OCI-M2 (cell line): ENCODE measurements around the gene NLGN1.

Experiments
- DNase-seq: peaks from one replicate; lab custom pipeline; 2025; ENCODE audit not compliant: unreplicated experiment; lab: John Stamatoyannopoulos, UW

The NLGN1 gene

GRCh38 chr3:174126990-174127758, 729.6 kb downstream of the NLGN1 start:
- DNase-seq: no peak

- no peak for DNase-seq
Observed at GRCh38 chr3:174132006-174132405, 734.5 kb downstream of the NLGN1 start.

- no peak for DNase-seq
Observed at GRCh38 chr3:174132421-174133042, 735.0 kb downstream of the NLGN1 start.

- DNase-seq: no peak
Observed at GRCh38 chr3:174146008-174146407, 748.5 kb downstream of the NLGN1 start.

- DNase-seq: no peak
Observed at GRCh38 chr3:174147798-174148197, 750.3 kb downstream of the NLGN1 start.

GRCh38 chr3:174153871-174154270, 756.3 kb downstream of the NLGN1 start:
- no peak for DNase-seq

GRCh38 chr3:174156200-174156599, 758.7 kb downstream of the NLGN1 start:
- DNase-seq: no peak

- no peak for DNase-seq
Observed at GRCh38 chr3:174158674-174159073, 761.1 kb downstream of the NLGN1 start.

GRCh38 chr3:174159604-174160003, 762.1 kb downstream of the NLGN1 start:
- no peak for DNase-seq

GRCh38 chr3:174162550-174162949, 765.0 kb downstream of the NLGN1 start:
- no peak for DNase-seq

- DNase-seq: no peak
Observed at GRCh38 chr3:174168026-174168425, 770.5 kb downstream of the NLGN1 start.

- DNase-seq: no peak
Observed at GRCh38 chr3:174168538-174169254, 771.2 kb downstream of the NLGN1 start.

GRCh38 chr3:174169736-174170135, 772.2 kb downstream of the NLGN1 start:
- DNase-seq: no peak

GRCh38 chr3:174170248-174170647, 772.7 kb downstream of the NLGN1 start:
- no peak for DNase-seq

- no peak for DNase-seq
Observed at GRCh38 chr3:174186377-174186989, 788.9 kb downstream of the NLGN1 start.

- DNase-seq: no peak
Observed at GRCh38 chr3:174191380-174191779, 793.8 kb downstream of the NLGN1 start.

- no peak for DNase-seq
Observed at GRCh38 chr3:174191895-174192294, 794.4 kb downstream of the NLGN1 start.

- DNase-seq: no peak
Observed at GRCh38 chr3:174192471-174192870, 794.9 kb downstream of the NLGN1 start.

- DNase-seq: no peak
Observed at GRCh38 chr3:174193604-174194003, 796.1 kb downstream of the NLGN1 start.

GRCh38 chr3:174197416-174197815, 799.9 kb downstream of the NLGN1 start:
- DNase-seq: no peak

- no peak for DNase-seq
Observed at GRCh38 chr3:174198199-174198598, 800.7 kb downstream of the NLGN1 start.

- no peak for DNase-seq
Observed at GRCh38 chr3:174199696-174200095, 802.2 kb downstream of the NLGN1 start.
